BLaER1 (cell line): Measurements from ENCODE around the gene PPP1R1B.
A peak's percentile ranks its signal among the peaks of the same experiment; 100 is the strongest.

Experiments used
- H3K27ac ChIP-seq: shearing (Covaris generic); formaldehyde crosslinking; 2 replicates; pipeline ENCODE4 v1.8.1; 2022
- H3K27me3 ChIP-seq: shearing (Covaris generic); formaldehyde crosslinking; 2 replicates; pipeline ENCODE4 v1.8.1; 2022
- H3K36me3 ChIP-seq: shearing (Covaris generic); formaldehyde crosslinking; 2 replicates; pipeline ENCODE4 v1.8.1; 2022
- H3K4me1 ChIP-seq: shearing (Covaris generic); formaldehyde crosslinking; 2 replicates; pipeline ENCODE4 v1.8.1; 2022
- H3K4me2 ChIP-seq: shearing (Covaris generic); formaldehyde crosslinking; 2 replicates; pipeline ENCODE4 v1.8.1; 2022
- H3K4me3 ChIP-seq: shearing (Covaris generic); formaldehyde crosslinking; 2 replicates; pipeline ENCODE4 v1.8.1; 2022
- H3K9ac ChIP-seq: shearing (Covaris generic); formaldehyde crosslinking; 2 replicates; pipeline ENCODE4 v1.8.1; 2022
- H3K9me3 ChIP-seq: shearing (Covaris generic); formaldehyde crosslinking; 2 replicates; pipeline ENCODE4 v1.8.1; 2022
- H4K20me1 ChIP-seq: shearing (Covaris generic); formaldehyde crosslinking; 2 replicates; pipeline ENCODE4 v1.8.1; 2022
- Cebpa-rat ChIP-seq: shearing (Covaris generic); IDR thresholded peaks from 2 replicates; pipeline ENCODE4 v1.8.1; 2022

The PPP1R1B gene

DNA sequence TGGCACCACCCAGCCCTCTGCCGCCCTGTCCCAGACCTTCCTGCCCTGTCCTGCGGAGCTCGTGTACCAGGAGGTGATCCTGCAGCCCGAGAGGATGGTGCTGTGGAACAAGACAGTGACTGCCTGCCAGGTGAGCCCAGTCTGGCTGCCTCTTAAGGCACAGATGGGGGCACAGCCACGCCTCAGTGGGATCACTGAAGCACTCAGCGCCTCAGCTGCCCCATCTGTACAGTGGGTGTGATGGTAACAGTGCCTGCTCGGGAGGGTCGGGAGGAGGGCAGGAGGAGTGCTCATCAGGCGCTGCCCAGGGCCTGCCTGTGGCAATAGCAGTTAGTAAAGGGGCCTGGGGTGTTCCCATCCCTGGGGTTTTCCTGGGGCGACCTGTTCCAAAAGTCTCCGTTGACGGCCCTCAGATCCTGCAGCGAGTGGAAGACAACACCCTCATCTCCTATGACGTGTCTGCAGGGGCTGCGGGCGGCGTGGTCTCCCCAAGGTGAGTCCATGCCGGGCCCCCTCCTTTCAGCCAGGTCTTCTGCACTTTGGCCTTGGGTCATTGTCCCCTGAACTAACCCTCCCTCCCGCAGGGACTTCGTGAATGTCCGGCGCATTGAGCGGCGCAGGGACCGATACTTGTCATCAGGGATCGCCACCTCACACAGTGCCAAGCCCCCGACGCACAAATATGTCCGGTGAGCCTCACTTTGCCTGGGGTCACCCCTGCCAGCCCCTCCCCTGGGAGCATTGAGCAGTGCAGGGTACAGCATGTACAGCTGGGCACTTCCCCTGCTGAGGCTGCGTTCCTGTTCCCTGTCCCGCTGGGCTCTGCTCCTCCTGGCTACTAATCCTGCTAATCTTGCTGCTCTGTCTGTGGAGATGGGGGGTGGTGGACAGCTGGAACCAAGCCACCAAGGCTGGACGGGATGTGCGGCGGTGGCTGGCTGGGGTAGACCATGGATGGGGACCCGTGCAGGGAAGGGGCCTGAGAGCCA, 33.9 kb downstream of the PPP1R1B start:
- peak overlapping the region; percentile 89 for H3K4me2 ChIP-seq
- peaks cover 6% of the 10 kb centered on the region; the same call in 1 of the 2 replicates for H3K27me3 ChIP-seq
- no peaks in the 10 kb centered on the region for H3K9me3 ChIP-seq
- no peak for TF ChIP-seq Cebpa-rat
- peak overlapping the region; percentile 42 for H3K4me3 ChIP-seq
- peaks cover 87% of the 10 kb centered on the region for H3K4me1 ChIP-seq
- peak overlapping the region; percentile 83 for H3K27ac ChIP-seq
- H3K36me3 ChIP-seq = peaks cover 51% of the 10 kb centered on the region
- peak overlapping the region; percentile 69 for H3K9ac ChIP-seq
- peaks cover 78% of the 10 kb centered on the region for H4K20me1 ChIP-seq

DNA sequence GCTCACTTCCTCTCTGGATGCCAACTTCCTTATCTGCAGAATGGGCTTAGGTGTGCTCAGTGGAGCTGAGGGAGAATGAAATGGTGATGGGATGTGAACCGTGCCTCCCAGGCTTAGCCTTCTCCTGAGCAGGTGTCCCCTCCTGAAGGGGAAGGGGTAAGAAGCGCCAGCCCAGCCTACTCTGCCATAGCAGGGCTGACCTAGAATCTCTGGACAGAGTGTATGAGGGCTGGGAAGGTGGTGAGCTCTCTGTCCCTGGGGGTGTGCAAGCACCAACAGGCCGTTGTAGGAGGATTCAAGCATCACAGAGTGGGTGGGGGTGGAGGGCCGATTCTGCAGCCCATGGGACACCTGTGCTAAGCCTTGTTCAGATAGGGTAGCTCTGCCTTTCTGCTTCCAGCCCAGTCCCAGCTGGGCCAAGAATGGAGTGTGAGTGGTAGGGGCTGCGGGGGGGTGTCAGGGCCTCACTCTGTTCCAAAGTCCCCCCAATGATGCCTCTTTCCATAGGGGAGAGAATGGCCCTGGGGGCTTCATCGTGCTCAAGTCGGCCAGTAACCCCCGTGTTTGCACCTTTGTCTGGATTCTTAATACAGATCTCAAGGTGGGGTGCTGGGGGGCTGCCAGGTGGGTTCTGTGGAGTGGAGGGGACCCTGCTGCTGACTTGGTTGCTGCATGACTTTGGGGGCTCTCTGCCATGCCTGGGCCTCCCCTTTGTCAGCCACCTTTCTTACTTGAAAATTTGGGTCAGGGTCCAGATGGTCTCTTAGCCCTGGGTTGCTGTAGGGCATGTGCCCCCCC, 35.2 kb downstream of the PPP1R1B start:
- Histone ChIP-seq H3K4me2 (peak overlapping the region; percentile 89), H3K9me3 (no peaks in the 10 kb centered on the region), H3K4me1 (peaks cover 99% of the 10 kb centered on the region), H3K27ac (peak overlapping the region; percentile 52; the same call in 1 of the 2 replicates), H3K4me3 (no peak overlapping the region), H3K36me3 (peaks cover 42% of the 10 kb centered on the region), H4K20me1 (peaks cover 73% of the 10 kb centered on the region), H3K9ac (0 out of 2 replicates have a peak overlapping the region, but pooled peaks have one; percentile 28), H3K27me3 (peaks cover 19% of the 10 kb centered on the region)
- no peak for TF ChIP-seq Cebpa-rat

GRCh38 chr17:39662551-39663339, 36.0 kb downstream of the PPP1R1B start:
- Histone ChIP-seq H3K27ac (peak overlapping the region; percentile 52; the same call in 1 of the 2 replicates), H3K9ac (no peak overlapping the region), H4K20me1 (peaks cover 70% of the 10 kb centered on the region), H3K4me2 (peak overlapping the region; percentile 89), H3K4me1 (peaks cover 98% of the 10 kb centered on the region), H3K9me3 (no peaks in the 10 kb centered on the region), H3K4me3 (no peak overlapping the region), H3K27me3 (peaks cover 27% of the 10 kb centered on the region), H3K36me3 (peaks cover 35% of the 10 kb centered on the region)
- no peak for TF ChIP-seq Cebpa-rat

DNA sequence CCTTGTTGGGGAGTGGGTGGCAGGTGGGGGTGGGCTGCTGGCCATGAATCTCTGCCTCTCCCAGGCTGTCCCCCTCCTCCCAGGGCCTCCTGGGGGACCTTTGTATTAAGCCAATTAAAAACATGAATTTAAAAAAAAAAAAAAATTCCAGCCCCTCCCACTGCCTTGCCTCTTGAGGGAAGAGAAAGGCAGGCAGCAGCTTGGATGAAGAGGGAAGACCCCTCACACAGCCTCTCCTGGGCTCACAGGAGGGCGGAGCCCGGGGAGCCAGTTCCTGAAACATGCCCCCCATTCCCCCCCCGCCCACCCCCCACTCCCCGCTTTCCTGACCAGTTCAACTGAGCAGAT, 36.6 kb downstream of the PPP1R1B start:
- H3K4me3 ChIP-seq = no peak overlapping the region
- peaks cover 96% of the 10 kb centered on the region for H3K4me1 ChIP-seq
- H4K20me1 ChIP-seq = peaks cover 64% of the 10 kb centered on the region
- H3K36me3 ChIP-seq = peaks cover 29% of the 10 kb centered on the region
- no peak overlapping the region for H3K27ac ChIP-seq
- H3K27me3 ChIP-seq = peaks cover 27% of the 10 kb centered on the region
- no peak overlapping the region for H3K9ac ChIP-seq
- no peaks in the 10 kb centered on the region for H3K9me3 ChIP-seq
- TF ChIP-seq Cebpa-rat = no peak
- peak overlapping the region; percentile 89 for H3K4me2 ChIP-seq

DNA sequence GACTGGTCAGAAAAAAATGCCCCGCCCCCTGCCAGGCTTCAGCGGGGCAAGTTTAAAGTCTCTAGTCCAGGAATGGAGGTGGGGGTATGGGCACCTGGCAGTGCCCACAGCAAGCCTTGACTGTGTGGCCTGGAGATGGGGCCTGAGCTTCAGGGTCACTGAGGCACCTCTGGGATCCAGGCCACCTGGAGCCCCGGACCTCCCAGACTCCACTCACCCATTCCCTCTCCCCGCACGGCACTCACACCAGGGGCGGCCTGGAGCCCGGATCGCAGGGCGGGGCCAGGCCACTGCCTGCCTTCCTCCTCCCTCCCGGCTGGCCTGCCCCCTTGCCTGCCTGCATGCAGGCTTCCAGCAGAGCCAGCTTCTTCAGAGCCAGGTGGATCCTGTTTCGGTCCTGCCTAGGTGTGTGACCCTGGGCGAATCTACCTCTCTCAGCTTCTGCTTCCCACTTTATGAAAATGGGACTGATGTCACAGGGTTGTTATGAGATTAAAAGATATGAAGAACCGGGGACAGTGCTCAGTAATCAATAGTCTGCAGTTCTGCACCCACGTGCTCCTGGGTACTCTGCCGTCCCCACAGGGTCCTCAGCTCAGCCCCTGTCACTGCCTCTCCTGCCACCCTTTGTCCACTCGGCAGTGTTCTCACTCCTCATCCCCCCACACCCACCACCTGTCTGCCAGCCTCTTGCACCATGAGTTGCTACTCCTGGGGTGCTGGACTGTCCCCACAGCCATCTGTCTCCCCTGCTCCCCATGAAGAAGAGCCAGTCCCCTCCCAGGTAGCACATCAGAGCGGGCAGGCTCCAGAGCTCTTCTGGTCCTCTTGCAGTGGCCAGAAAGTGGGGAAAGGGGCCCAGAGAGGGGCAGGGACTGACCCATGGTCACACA, 37.2 kb downstream of the PPP1R1B start:
- Histone ChIP-seq H4K20me1 (peaks cover 58% of the 10 kb centered on the region), H3K36me3 (peaks cover 28% of the 10 kb centered on the region), H3K4me2 (peak overlapping the region; percentile 86), H3K9me3 (no peaks in the 10 kb centered on the region), H3K27me3 (peaks cover 33% of the 10 kb centered on the region), H3K4me3 (no peak overlapping the region), H3K4me1 (peaks cover 96% of the 10 kb centered on the region), H3K9ac (no peak overlapping the region), H3K27ac (peak overlapping the region; percentile 35; the same call in 1 of the 2 replicates)
- TF ChIP-seq Cebpa-rat = no peak

- peak within 1 kb of the TSS; percentile 35; the same call in 1 of the 2 replicates for H3K27ac ChIP-seq
Measured at GRCh38 chr17:39664581-39665561, 38.1 kb downstream of the PPP1R1B start, which contains the start of gene TCAP. TSS of gene TCAP (plus strand) at chr17:39665349. CDS start at chr17:39665360, 11 bp downstream.

DNA sequence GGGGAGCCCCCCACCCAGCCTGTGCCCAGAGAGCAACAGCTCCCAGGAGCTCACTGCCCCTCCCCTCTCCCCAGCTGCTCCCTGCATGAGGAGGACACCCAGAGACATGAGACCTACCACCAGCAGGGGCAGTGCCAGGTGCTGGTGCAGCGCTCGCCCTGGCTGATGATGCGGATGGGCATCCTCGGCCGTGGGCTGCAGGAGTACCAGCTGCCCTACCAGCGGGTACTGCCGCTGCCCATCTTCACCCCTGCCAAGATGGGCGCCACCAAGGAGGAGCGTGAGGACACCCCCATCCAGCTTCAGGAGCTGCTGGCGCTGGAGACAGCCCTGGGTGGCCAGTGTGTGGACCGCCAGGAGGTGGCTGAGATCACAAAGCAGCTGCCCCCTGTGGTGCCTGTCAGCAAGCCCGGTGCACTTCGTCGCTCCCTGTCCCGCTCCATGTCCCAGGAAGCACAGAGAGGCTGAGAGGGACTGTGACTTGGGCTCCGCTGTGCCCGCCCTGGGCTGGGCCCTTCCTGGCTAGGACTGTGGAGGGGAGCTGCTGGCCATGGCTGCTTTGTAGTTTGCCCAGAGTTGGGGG, 39.0 kb downstream of the PPP1R1B start:
- peaks cover 81% of the 10 kb centered on the region for H3K4me1 ChIP-seq
- H3K36me3 ChIP-seq = peaks cover 20% of the 10 kb centered on the region
- no peaks in the 10 kb centered on the region for H3K9me3 ChIP-seq
- H3K27ac ChIP-seq = no peak overlapping the region
- peak overlapping the region; percentile 86 for H3K4me2 ChIP-seq
- H3K9ac ChIP-seq = peak overlapping the region; percentile 19; the same call in 1 of the 2 replicates
- peaks cover 47% of the 10 kb centered on the region for H3K27me3 ChIP-seq
- H3K4me3 ChIP-seq = no peak overlapping the region
- TF ChIP-seq Cebpa-rat = no peak
- H4K20me1 ChIP-seq = peaks cover 44% of the 10 kb centered on the region

More at GRCh38 chr17:39664581-39665561, 38.1 kb downstream of the PPP1R1B start, which contains the start of gene TCAP:
- Histone ChIP-seq H4K20me1 (peaks cover 52% of the 10 kb centered on the region), H3K4me1 (peaks cover 90% of the 10 kb centered on the region), H3K27me3 (peaks cover 43% of the 10 kb centered on the region), H3K4me3 (no peak within 1 kb of the TSS), H3K4me2 (peak within 1 kb of the TSS; percentile 86), H3K36me3 (peaks cover 28% of the 10 kb centered on the region), H3K9ac (peak within 1 kb of the TSS; percentile 19; the same call in 1 of the 2 replicates), H3K9me3 (no peaks in the 10 kb centered on the region)
- no peak for TF ChIP-seq Cebpa-rat
